ENCODE results near the gene BARD1. TPM values are rescaled to one million over a fixed set of nuclear protein-coding genes. Genes with fewer than 3 reads are reported as not detected.
A peak's percentile ranks its signal among the peaks of the same experiment; 100 is the strongest.

BARD1 gene
- total and polyA plus RNA-seq, 2 experiments from 2014 or later: 9.9 to 18.0 TPM

DNA sequence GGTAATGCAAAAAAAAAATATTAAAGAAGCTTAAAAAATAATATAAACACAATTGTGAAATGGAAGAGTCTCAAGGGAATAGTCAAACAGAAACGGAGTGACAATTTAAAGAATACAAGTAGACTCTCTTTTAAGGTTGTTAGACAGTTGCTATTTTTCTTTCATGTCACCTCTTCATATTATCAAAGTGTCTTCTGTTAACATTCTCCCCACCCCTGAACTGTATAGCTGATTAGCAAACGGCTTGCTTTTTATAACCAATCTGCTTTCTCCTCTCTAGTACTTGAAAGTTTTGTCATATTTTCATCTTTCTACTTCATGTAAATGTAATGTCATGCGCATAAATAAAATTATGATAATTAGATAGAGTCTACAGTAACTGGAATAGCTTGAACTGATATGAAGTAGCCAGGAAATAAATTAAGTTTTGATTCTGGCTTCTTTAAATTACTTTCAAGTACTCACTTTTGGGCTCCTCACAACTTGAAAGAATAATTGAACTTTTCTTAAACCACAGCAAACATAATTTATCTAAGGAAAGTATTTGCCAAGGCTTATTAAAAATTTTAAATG lies 37.0 kb downstream of the BARD1 start:
- no peak overlapping the region for H3K27ac ChIP-seq
- DNase-seq (ENCODE audit: low read depth in 1 of 2, low spot score in 1 of 2): no peak
- H3K4me3 ChIP-seq: no peak overlapping the region
- TF ChIP-seq, protein P1, sequence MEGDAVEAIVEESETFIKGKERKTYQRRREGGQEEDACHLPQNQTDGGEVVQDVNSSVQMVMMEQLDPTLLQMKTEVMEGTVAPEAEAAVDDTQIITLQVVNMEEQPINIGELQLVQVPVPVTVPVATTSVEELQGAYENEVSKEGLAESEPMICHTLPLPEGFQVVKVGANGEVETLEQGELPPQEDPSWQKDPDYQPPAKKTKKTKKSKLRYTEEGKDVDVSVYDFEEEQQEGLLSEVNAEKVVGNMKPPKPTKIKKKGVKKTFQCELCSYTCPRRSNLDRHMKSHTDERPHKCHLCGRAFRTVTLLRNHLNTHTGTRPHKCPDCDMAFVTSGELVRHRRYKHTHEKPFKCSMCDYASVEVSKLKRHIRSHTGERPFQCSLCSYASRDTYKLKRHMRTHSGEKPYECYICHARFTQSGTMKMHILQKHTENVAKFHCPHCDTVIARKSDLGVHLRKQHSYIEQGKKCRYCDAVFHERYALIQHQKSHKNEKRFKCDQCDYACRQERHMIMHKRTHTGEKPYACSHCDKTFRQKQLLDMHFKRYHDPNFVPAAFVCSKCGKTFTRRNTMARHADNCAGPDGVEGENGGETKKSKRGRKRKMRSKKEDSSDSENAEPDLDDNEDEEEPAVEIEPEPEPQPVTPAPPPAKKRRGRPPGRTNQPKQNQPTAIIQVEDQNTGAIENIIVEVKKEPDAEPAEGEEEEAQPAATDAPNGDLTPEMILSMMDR (IDR thresholded peaks at IDR 0.05; ENCODE audit: low read depth, low read length): no peak
- no peaks in the 10 kb centered on the region for H3K9me3 ChIP-seq (ENCODE audit: low read depth)
- H3K36me3 ChIP-seq: peaks cover 4% of the 10 kb centered on the region
- no peaks in the 10 kb centered on the region for H3K27me3 ChIP-seq
- peaks cover 11% of the 10 kb centered on the region for H3K4me1 ChIP-seq (ENCODE audit: low read depth)

DNA sequence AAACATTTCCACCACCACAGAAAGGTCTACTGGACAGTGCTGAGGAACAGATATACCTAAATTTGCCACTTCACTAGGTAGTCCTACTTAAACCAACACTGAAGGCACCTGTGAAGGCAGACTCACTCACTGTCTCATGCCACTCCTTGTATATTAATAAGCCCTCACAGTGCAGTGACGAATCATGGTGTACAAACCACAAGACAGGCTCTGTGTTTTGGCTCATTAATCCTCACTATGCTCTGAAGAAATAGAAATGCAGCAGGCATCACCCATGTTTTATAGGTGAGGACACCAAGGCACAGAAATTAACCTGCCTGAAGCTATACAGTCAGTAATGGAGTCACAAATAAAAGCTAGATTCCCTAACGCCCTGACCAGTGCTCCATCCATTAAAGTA lies 44.3 kb downstream of the BARD1 start:
- Histone ChIP-seq H3K27ac (no peak overlapping the region), H3K9me3 (ENCODE audit: low read depth) (no peaks in the 10 kb centered on the region), H3K4me3 (no peak overlapping the region), H3K36me3 (peaks cover 22% of the 10 kb centered on the region), H3K27me3 (no peaks in the 10 kb centered on the region), H3K4me1 (ENCODE audit: low read depth) (peaks cover 2% of the 10 kb centered on the region)
- no peak for DNase-seq (ENCODE audit: low read depth in 1 of 2, low spot score in 1 of 2)
- TF ChIP-seq, protein P1 (IDR thresholded peaks at IDR 0.05; ENCODE audit: low read depth, low read length): no peak

DNA sequence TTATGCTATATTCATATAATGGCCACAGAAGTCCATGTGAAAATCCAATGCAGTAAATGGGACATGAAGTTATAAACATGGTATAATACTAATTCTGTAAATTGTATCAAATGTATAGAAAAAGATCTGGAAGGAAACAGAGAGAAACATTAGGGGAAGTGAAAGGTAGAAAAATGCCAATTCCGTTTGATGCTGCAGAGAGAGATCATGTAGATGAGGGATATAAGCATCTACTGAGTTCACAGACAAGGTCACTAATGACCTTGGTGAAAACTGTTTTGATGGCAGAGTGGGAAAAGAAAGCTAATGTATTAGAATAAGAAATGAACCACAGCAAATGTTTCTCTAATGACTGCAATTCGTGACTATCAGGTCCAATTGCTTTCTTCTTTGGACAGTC lies 56.0 kb downstream of the BARD1 start:
- TF ChIP-seq, protein P1 (IDR thresholded peaks at IDR 0.05; ENCODE audit: low read depth, low read length): no peak
- Histone ChIP-seq H3K36me3 (peaks cover 11% of the 10 kb centered on the region), H3K9me3 (ENCODE audit: low read depth) (no peaks in the 10 kb centered on the region), H3K4me3 (no peak overlapping the region), H3K27ac (no peak overlapping the region), H3K4me1 (ENCODE audit: low read depth) (no peaks in the 10 kb centered on the region), H3K27me3 (no peaks in the 10 kb centered on the region)
- DNase-seq (ENCODE audit: low read depth in 1 of 2, low spot score in 1 of 2): no peak

DNA sequence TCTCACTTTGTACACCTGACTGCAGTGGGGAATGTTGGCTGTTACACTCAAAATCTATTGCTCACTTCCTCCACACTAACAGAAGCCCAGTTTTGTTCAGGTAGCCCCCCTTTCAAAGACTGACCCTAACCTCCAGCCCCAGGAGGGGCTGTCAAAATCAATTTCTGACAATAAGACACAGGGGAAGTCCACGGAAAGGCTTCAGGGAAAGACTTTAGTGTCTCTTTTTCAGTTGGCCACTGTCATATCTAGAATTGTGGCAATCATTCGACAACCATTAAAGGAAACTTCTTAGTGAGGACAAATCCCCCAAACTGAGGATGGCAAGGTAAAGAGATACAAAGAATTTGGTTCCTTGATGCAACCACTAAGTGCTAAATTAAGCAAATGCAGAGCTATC lies 59.0 kb downstream of the BARD1 start:
- Histone ChIP-seq H3K36me3 (peaks cover 11% of the 10 kb centered on the region), H3K9me3 (ENCODE audit: low read depth) (no peaks in the 10 kb centered on the region), H3K27me3 (no peaks in the 10 kb centered on the region), H3K4me1 (ENCODE audit: low read depth) (peaks cover 6% of the 10 kb centered on the region), H3K4me3 (no peak overlapping the region), H3K27ac (peak overlapping the region; percentile 24)
- TF ChIP-seq, protein P1 (IDR thresholded peaks at IDR 0.05; ENCODE audit: low read depth, low read length): no peak
- no peak for DNase-seq (ENCODE audit: low read depth in 1 of 2, low spot score in 1 of 2)

DNA sequence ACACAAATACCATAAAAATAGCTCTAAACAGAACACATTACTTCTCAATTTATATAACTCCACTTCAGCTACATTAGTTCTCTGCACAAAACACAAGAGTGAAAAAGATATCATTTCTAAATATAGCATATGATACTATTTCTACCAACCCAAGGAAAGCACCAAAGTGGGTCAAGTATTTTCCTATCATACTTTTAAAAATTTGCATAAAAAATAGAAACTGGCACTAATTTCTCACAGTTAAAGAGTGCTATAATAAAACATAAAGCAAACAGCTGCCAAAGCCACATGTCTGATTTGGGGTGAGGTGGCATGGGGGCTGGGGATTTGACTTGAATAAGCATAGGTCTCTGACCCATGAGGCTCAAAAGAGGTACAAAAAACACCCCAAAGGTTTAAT lies 61.5 kb downstream of the BARD1 start:
- H3K36me3 ChIP-seq: peaks cover 17% of the 10 kb centered on the region

More for the DNA sequence above, 61.5 kb downstream of the BARD1 start:
- Histone ChIP-seq H3K27ac (no peak overlapping the region), H3K27me3 (no peaks in the 10 kb centered on the region), H3K9me3 (ENCODE audit: low read depth) (no peaks in the 10 kb centered on the region), H3K4me1 (ENCODE audit: low read depth) (peaks cover 6% of the 10 kb centered on the region), H3K4me3 (no peak overlapping the region)
- no peak for DNase-seq (ENCODE audit: low read depth in 1 of 2, low spot score in 1 of 2)
- TF ChIP-seq, protein P1 (IDR thresholded peaks at IDR 0.05; ENCODE audit: low read depth, low read length): no peak

Measured in cardiac muscle cell (in vitro differentiated cells and primary cell).